Superior temporal gyrus (tissue), 1 donor: ENCODE data around the gene WRAP73.
"Not testable (repeated sequence)": the region's sequence is repeated elsewhere in the genome, so short reads cannot be mapped to it uniquely, and the experiment has no call there.

ENCODE experiments used
- DNase-seq: peaks from one replicate; pipeline ENCODE4 v3.0.0-alpha.2; 2016; ENCODE audit errors: extremely low spot score

Gene WRAP73

GRCh38 chr1:3599286-3599811 lies 50.6 kb downstream of the WRAP73 start:
- DNase-seq, result peak; percentile 27

GRCh38 chr1:3598522-3599285 lies 51.2 kb downstream of the WRAP73 start:
- DNase-seq, result no peak

DNA sequence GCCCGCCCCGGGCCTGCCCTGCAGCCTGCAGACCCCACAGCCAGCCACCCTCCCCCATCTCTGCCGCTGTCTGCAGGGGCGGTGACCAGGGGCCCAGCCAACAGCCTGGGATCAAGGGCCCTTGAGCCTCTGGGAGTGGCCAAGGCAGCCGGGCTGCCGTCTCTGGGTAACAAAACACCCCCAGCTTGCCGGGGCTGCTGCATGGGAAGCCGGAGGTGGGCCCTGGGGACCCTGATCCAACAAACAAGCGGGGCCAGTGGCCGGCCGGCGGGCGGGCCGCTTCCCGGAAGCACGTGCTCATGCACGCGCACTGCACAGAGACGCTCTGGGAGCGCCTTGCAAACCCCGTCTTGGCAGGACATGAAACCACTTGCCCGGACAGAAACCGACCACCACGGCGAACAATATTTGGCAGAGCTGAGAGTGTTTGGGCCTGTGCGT lies 51.8 kb downstream of the WRAP73 start:
- DNase-seq, result no peak

DNA sequence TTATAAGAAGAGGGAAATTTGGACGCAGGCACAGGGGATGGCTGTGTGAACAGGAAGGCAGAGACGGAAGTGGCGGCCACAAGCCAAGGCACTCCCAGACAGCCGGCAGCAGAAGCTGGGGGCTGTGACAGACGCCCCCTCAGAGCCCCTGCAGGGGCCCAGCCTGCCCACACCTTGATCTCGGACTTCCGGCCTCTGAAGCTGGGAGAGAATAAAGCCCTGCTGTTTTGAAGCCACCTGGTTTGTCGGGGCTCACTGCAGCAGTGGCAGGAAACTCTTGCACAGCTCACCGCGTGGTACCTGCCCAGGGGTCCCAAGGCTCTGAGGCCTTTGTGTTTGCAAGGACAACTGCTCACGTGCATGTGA lies 52.3 kb downstream of the WRAP73 start:
- DNase-seq, result no peak

- no peak for DNase-seq
These were observed 53.0 kb downstream of the WRAP73 start for GRCh38 chr1:3596663-3597598.

- DNase-seq, result no peak
These were observed 54.0 kb downstream of the WRAP73 start for GRCh38 chr1:3595949-3596348.

- no peak for DNase-seq
These were observed 55.1 kb downstream of the WRAP73 start for GRCh38 chr1:3594706-3595377.

- no peak for DNase-seq
These were observed 56.2 kb downstream of the WRAP73 start for GRCh38 chr1:3593745-3594144.

- no peak for DNase-seq
These were observed 56.6 kb downstream of the WRAP73 start for GRCh38 chr1:3593334-3593733.

DNA sequence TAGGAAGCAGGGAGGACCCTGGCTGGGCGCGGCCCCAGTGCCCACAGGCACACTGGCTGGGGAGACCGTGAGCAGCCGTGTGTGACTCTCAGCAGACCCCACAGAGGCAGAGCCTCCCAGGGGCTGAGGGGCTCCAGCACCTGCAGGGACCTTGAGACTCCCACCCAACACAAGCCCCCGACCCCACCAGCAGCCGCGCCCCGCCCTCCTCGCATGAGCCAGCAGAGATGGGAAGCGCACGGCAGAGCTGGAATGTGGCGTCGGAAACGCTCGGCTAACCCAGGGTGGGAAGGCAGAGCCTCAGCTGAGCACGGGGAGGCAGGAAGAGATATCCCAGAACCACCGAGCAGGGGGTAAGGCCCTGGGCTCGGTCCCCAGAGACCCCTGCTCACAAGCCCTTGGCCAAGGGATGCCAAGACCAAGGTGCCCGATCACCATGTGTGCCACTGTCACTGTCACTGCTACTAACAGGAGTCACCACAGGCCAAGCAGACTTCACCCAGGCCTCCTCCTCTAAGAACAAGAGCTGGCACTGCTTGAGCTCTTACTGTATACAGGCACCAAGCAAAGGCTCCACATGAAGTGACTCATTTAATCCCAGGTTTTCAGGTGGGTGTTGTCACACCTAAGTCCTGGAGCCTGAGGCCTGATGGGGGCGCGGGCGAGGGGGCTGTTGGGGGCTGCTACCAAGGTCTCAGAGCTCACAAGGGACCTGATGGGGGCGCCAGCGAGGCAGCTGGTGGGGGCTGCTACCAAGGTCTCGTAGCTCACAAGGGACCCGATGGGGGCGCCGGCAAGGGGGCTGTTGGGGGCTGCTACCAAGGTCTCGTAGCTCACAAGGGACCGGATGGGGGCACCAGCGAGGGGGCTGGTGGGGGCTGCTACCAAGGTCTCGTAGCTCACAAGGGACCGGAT lies 58.7 kb downstream of the WRAP73 start:
- DNase-seq, result no peak

GRCh38 chr1:3590139-3590763 lies 59.7 kb downstream of the WRAP73 start:
- no peak for DNase-seq

- DNase-seq, result no peak
These were observed 61.5 kb downstream of the WRAP73 start for GRCh38 chr1:3588395-3588794.

GRCh38 chr1:3586986-3587759 lies 62.7 kb downstream of the WRAP73 start:
- DNase-seq, result peak; percentile 16

DNA sequence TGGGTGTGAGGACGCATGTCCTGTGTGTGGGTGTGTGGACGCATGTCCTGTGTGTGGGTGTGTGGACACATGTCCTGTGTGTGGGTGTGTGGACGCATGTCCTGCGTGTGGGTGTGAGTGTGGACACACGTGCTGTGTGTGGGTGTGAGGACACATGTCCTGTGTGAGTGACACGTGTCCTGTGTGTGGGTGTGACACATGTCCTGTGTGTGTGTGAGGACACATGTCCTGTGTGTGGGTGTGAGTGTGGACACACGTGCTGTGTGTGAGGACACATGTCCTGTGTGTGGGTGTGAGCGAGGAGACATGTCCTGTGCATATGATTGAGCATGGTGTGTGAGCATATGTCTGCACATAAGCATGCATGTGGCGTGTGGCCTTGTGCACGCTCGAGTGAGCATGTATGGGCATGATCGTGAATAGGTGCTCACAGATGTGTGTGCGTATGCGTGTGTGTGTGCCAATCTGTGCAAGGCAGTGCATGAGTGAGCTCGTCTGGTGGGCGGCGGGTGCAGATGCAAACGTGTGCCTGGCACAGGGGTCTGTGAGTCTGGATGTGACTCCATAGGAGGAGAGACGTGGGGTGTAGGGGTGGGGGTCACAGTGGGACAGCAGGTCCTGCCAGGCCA lies 63.8 kb downstream of the WRAP73 start:
- no peak for DNase-seq

- DNase-seq, result not testable (repeated sequence)
These were observed 64.5 kb downstream of the WRAP73 start for GRCh38 chr1:3585353-3585868.

DNA sequence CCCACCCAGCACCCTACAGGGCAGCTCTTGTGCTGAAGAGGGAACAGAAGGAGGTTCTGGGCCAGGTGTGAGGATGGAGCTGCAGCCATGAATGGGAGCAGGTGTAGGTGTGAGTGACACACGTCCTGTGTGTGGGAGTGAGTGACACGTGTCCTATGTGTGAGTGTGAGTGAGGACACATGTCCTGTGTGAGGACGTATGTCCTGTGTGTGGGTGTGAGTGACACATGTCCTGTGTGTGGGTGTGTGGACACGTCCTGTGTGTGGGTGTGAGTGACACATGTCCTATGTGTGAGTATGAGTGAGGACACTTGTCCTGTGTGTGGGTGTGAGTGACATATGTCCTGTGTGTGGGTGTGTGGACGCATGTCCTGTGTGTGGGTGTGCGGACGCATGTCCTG lies 65.0 kb downstream of the WRAP73 start:
- DNase-seq, result no peak

DNA sequence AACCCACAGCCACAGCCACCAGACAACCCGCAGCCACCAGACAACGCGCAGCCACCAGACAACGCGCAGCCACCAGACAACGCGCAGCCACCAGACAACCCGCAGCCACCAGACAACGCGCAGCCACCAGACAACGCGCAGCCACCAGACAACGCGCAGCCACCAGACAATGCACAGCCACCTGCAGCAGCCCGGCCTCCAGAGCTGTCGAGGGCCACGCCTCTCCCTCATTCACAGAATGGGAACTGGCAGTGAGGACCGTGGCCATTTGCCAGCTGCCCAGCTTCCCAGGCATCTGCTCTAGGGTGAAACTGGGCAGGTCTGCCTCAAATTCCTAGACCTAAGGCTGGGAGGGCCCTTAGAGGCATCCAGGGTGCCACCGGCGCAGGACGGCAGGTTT lies 66.2 kb downstream of the WRAP73 start:
- not testable (repeated sequence) for DNase-seq

- no peak for DNase-seq
These were observed 68.4 kb downstream of the WRAP73 start for GRCh38 chr1:3581296-3582036.
